Hepatocyte (in vitro differentiated cells): Measurements from ENCODE around the gene TAF12.

Experiments
- CTCF ChIP-seq: fragments of 200-600 bp; sonication (generic); IDR thresholded peaks from 2 replicates; pipeline ENCODE4 v1.5.1; 2016; ENCODE audit warnings: antibody characterized with exemption, mild to moderate bottlenecking; ENCODE audit not compliant: poor library complexity
- EZH2 ChIP-seq: fragments of 200-600 bp; sonication (generic); IDR thresholded peaks from 2 replicates; pipeline ENCODE4 v1.6.1; 2016; ENCODE audit warnings: antibody characterized with exemption, mild to moderate bottlenecking, borderline replicate concordance
- EZH2phosphoT487 ChIP-seq: fragments of 200-600 bp; sonication (generic); IDR thresholded peaks from one replicate; pipeline ENCODE4 v1.6.1; 2018; ENCODE audit warnings: antibody characterized with exemption, mild to moderate bottlenecking, low read depth, moderate library complexity; ENCODE audit not compliant: unreplicated experiment, severe bottlenecking

DNA sequence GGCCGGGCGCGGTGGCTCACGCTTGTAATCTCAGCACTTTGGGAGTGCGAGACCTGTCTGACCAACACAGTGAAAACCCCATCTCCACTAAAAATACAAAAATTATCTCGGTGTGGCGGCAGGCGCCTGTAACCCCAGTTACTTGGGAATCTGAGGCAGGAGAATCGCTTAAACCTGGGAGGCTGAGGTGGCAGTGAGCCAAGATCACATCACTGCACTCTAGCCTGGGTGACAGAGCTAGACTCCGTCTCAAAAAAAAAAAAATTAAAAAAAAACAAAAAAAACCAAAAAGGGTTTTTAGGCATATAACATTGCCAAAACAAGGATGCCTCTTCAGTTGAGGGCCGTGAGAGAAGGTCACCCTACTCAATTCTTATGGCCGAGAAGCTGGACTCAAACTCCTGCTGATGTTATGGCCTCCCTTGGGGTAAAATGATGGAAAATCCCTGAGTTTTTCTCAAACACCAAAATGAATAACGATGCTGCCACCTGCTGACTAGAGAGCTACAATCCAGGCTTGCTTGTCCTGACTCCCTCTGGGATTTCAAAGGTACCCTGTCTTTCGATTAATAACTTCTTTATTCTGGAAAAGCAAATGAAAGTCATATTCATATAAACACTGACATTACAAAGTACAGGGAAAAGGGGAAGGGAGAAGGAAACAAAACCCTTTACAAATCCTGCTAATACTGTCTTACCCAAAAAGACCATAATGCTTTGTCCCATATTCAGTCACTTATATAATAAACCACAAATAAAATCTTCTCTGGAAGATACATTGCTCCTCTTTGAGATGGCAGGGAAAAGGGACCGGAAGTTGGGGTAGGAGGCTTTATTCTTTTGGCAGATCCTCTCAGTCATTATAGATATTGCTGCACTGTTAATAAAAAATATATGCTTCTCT, 40.1 kb downstream of the TAF12 start:
- TF ChIP-seq CTCF, result peak; percentile 80
- TF ChIP-seq EZH2, result no peak
- no peak for TF ChIP-seq EZH2phosphoT487
